Fibroblast of lung (primary cell): ENCODE measurements around the gene FAP.

ENCODE experiments used
- CTCF ChIP-seq, 2 donors: IDR thresholded peaks in 1 of 2; conservative IDR thresholded peaks in 1 of 2; 1 replicate in 1 of 2; 2 replicates in 1 of 2; pipeline ENCODE4 v1.5.1; 2011 to 2012; ENCODE audit warnings: low read length in 2 of 2, control low read depth in 1 of 2, inconsistent platforms in 1 of 2, low read depth in 1 of 2, mild to moderate bottlenecking in 1 of 2
- EZH2 ChIP-seq: IDR thresholded peaks from 2 replicates; pipeline ENCODE4 v1.5.1; 2012; ENCODE audit warnings: low read length, control low read depth, mild to moderate bottlenecking; ENCODE audit errors: missing control alignments

DNA sequence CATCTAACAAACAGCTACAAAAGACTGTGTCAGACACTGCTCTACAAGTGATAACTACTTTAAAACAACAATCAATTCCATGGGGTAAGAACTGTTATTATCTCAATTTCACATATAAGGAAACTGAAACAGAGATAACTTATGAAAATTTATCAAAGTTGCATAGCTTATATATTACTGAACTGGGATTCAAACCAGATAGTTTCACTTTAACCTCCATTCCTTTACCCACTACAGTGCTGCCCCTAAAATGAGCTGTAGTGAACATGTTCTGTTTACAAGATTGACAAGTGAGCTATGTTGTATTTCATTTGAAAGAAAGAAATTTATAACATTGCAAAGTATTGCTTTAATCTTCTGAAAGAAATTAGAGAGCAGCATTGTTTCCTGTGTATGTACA lies 77.1 kb downstream of the FAP start:
- TF ChIP-seq CTCF (conservative IDR thresholded peaks at IDR 0.05 in 1 of 2, IDR thresholded peaks at IDR 0.05 in 1 of 2; ENCODE audit: low read depth in 1 of 2, low read length in 2 of 2) (no peak), EZH2 (no peak)
